Measurements from ENCODE around the gene CIRBP. TPM values are rescaled to one million over a fixed set of nuclear protein-coding genes. Genes with fewer than 3 reads are reported as not detected.

The CIRBP gene
- total and polyA plus RNA-seq, 4 donors, result 41.1 to 135 (median 96.9) TPM

GRCh38 chr19:1300744-1301490, 31.8 kb downstream of the CIRBP start:
- Histone ChIP-seq H3K4me3 (ENCODE audit: low read depth in 1 of 3, low read length in 3 of 3) (no peak overlapping the region), H3K4me1 (ENCODE audit: control insufficient read depth in 4 of 4, insufficient read depth in 4 of 4, low read length in 3 of 4) (peaks cover 2 to 10% (median 7%) of the 10 kb centered on the region in 4 donors), H3K27ac (ENCODE audit: low read depth in 1 of 2, low read length in 2 of 2) (no peak overlapping the region), H3K36me3 (ENCODE audit: control insufficient read depth in 4 of 4, insufficient read depth in 3 of 4, low read depth in 1 of 4, low read length in 3 of 4) (peaks cover 0 to 5% (median 0%) of the 10 kb centered on the region in 4 donors), H3K9me3 (ENCODE audit: control insufficient read depth in 4 of 4, low read length in 3 of 4) (no peaks in the 10 kb centered on the region), H3K27me3 (ENCODE audit: control insufficient read depth in 4 of 4, insufficient read depth in 4 of 4, low read length in 3 of 4) (no peaks in the 10 kb centered on the region), H3K9ac (ENCODE audit: low read depth in 1 of 2, low read length in 2 of 2) (no peak overlapping the region)
- no peak for DNase-seq (ENCODE audit: low spot score)
- WGBS, result 90% methylated on average over 35 of the region's 35 CpGs
- TF ChIP-seq NR2F2 (IDR thresholded peaks at IDR 0.05), result no peak

GRCh38 chr19:1302533-1303239, 33.6 kb downstream of the CIRBP start:
- no peaks in the 10 kb centered on the region for H3K9me3 ChIP-seq (ENCODE audit: control insufficient read depth in 4 of 4, low read length in 3 of 4)
- no peak for DNase-seq (ENCODE audit: low spot score)
- peaks cover 0 to 5% (median 0%) of the 10 kb centered on the region in 4 donors for H3K36me3 ChIP-seq (ENCODE audit: control insufficient read depth in 4 of 4, insufficient read depth in 3 of 4, low read depth in 1 of 4, low read length in 3 of 4)
- TF ChIP-seq JUND (IDR thresholded peaks at IDR 0.05), result no peak
- no peak for TF ChIP-seq FOXA1 (IDR thresholded peaks at IDR 0.05)
- no peak for TF ChIP-seq MAX (IDR thresholded peaks at IDR 0.05)
- TF ChIP-seq RAD21 (IDR thresholded peaks at IDR 0.05), result no peak
- TF ChIP-seq REST (IDR thresholded peaks at IDR 0.05), result no peak
- TF ChIP-seq HNF4A (conservative IDR thresholded peaks at IDR 0.05), result no peak
- TF ChIP-seq YY1 (IDR thresholded peaks at IDR 0.05), result no peak
- TF ChIP-seq ZBTB33 (IDR thresholded peaks at IDR 0.05), result no peak
- no peak for TF ChIP-seq GABPA (IDR thresholded peaks at IDR 0.05 in 1 of 2, conservative IDR thresholded peaks at IDR 0.05 in 1 of 2)
- TF ChIP-seq CTCF (IDR thresholded peaks at IDR 0.05; ENCODE audit: low read depth, low read length, missing input control), result no peak
- no peak for TF ChIP-seq NR2F2 (IDR thresholded peaks at IDR 0.05)
- no peak for TF ChIP-seq RXRA (IDR thresholded peaks at IDR 0.05)
- TF ChIP-seq EGR1 (IDR thresholded peaks at IDR 0.05; ENCODE audit: low read depth in 2 of 2), result no peak
- no peak for TF ChIP-seq ATF3 (IDR thresholded peaks at IDR 0.05)
- TF ChIP-seq SP1 (IDR thresholded peaks at IDR 0.05), result no peak
- TF ChIP-seq FOXA2 (IDR thresholded peaks at IDR 0.05), result no peak
- TF ChIP-seq HNF4G (IDR thresholded peaks at IDR 0.05), result no peak
- no peak overlapping the region for H3K27ac ChIP-seq (ENCODE audit: low read depth in 1 of 2, low read length in 2 of 2)
- no peak overlapping the region for H3K4me3 ChIP-seq (ENCODE audit: low read depth in 1 of 3, low read length in 3 of 3)
- 82% methylated on average over 36 of the region's 36 CpGs for whole genome bisulfite sequencing
- peaks cover 2 to 10% (median 7%) of the 10 kb centered on the region in 4 donors for H3K4me1 ChIP-seq (ENCODE audit: control insufficient read depth in 4 of 4, insufficient read depth in 4 of 4, low read length in 3 of 4)
- H3K27me3 ChIP-seq (ENCODE audit: control insufficient read depth in 4 of 4, insufficient read depth in 4 of 4, low read length in 3 of 4), result no peaks in the 10 kb centered on the region
- H3K9ac ChIP-seq (ENCODE audit: low read depth in 1 of 2, low read length in 2 of 2), result no peak overlapping the region

All from liver (tissue), 9 donors.